ENCODE results near the gene SLC52A1. TPM values are rescaled to one million over a fixed set of nuclear protein-coding genes. Genes with fewer than 3 reads are reported as not detected.

The SLC52A1 gene
- total and polyA plus RNA-seq, 2 of the 13 experiments (the other 11 are each of a cell fraction or from before 2014, with no cell fraction given) = 0.03 to 0.13 TPM

- intact Hi-C loops (cut with micrococcal nuclease; ENCODE audit: unreplicated experiment) (no loop called here), in situ Hi-C loops (cut with HindIII; ENCODE audit: extremely low pct_ligation_motif_present, low pct_unique_long_range_greater_than_20kb) (no loop called here)
- WGBS (ENCODE audit: low lambda C conversion rate) = no CpG with 5 or more reads among the region's 93 CpGs
- TF ChIP-seq ZBTB42 (CRISPR knock-in tag; IDR thresholded peaks at IDR 0.05) = no peak
- TF ChIP-seq ZMYM4 (CRISPR knock-in tag; IDR thresholded peaks at IDR 0.05) = no peak
- TF ChIP-seq AFF4 (CRISPR knock-in tag; IDR thresholded peaks at IDR 0.05) = no peak
- peak; percentile 78; the same call in 1 of the 2 replicates for TF ChIP-seq ZNF33B (CRISPR knock-in tag; IDR thresholded peaks at IDR 0.05)
- peak; percentile 61; the same call in 1 of the 2 replicates for TF ChIP-seq ZNF790 (CRISPR knock-in tag; IDR thresholded peaks at IDR 0.05; ENCODE audit: borderline replicate concordance)
- TF ChIP-seq HES4 (CRISPR knock-in tag; IDR thresholded peaks at IDR 0.05; ENCODE audit: borderline replicate concordance) = peak; percentile 70; the same call in 1 of the 2 replicates
- peak; percentile 46; the same call in 1 of the 2 replicates for TF ChIP-seq THAP11 (CRISPR knock-in tag; IDR thresholded peaks at IDR 0.05)
- TF ChIP-seq, protein P1, sequence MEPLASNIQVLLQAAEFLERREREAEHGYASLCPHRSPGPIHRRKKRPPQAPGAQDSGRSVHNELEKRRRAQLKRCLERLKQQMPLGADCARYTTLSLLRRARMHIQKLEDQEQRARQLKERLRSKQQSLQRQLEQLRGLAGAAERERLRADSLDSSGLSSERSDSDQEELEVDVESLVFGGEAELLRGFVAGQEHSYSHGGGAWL (CRISPR knock-in tag; IDR thresholded peaks at IDR 0.05) = peak; percentile 62
- no peak; the same call in 1 of the 2 replicates for TF ChIP-seq EED (CRISPR knock-in tag; IDR thresholded peaks at IDR 0.05)
- no peak for TF ChIP-seq JUND (CRISPR knock-in tag; IDR thresholded peaks at IDR 0.05)
- TF ChIP-seq, protein P2, sequence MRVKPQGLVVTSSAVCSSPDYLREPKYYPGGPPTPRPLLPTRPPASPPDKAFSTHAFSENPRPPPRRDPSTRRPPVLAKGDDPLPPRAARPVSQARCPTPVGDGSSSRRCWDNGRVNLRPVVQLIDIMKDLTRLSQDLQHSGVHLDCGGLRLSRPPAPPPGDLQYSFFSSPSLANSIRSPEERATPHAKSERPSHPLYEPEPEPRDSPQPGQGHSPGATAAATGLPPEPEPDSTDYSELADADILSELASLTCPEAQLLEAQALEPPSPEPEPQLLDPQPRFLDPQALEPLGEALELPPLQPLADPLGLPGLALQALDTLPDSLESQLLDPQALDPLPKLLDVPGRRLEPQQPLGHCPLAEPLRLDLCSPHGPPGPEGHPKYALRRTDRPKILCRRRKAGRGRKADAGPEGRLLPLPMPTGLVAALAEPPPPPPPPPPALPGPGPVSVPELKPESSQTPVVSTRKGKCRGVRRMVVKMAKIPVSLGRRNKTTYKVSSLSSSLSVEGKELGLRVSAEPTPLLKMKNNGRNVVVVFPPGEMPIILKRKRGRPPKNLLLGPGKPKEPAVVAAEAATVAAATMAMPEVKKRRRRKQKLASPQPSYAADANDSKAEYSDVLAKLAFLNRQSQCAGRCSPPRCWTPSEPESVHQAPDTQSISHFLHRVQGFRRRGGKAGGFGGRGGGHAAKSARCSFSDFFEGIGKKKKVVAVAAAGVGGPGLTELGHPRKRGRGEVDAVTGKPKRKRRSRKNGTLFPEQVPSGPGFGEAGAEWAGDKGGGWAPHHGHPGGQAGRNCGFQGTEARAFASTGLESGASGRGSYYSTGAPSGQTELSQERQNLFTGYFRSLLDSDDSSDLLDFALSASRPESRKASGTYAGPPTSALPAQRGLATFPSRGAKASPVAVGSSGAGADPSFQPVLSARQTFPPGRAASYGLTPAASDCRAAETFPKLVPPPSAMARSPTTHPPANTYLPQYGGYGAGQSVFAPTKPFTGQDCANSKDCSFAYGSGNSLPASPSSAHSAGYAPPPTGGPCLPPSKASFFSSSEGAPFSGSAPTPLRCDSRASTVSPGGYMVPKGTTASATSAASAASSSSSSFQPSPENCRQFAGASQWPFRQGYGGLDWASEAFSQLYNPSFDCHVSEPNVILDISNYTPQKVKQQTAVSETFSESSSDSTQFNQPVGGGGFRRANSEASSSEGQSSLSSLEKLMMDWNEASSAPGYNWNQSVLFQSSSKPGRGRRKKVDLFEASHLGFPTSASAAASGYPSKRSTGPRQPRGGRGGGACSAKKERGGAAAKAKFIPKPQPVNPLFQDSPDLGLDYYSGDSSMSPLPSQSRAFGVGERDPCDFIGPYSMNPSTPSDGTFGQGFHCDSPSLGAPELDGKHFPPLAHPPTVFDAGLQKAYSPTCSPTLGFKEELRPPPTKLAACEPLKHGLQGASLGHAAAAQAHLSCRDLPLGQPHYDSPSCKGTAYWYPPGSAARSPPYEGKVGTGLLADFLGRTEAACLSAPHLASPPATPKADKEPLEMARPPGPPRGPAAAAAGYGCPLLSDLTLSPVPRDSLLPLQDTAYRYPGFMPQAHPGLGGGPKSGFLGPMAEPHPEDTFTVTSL (CRISPR knock-in tag; IDR thresholded peaks at IDR 0.05; ENCODE audit: borderline replicate concordance) = no peak
- peak; percentile 75 for TF ChIP-seq ERF (CRISPR knock-in tag; IDR thresholded peaks at IDR 0.05)
- TF ChIP-seq, protein P3, sequence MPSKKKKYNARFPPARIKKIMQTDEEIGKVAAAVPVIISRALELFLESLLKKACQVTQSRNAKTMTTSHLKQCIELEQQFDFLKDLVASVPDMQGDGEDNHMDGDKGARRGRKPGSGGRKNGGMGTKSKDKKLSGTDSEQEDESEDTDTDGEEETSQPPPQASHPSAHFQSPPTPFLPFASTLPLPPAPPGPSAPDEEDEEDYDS (CRISPR knock-in tag; IDR thresholded peaks at IDR 0.05) = peak; percentile 62
Measured at GRCh38 chr17:4997302-4998026, 37.8 kb downstream of the SLC52A1 start, which contains the start of the genes INCA1 and KIF1C. INCA1 (minus strand) TSS chr17:4997522; CDS start chr17:4994437, 3,085 bp downstream. KIF1C (plus strand) TSS chr17:4997950; CDS start chr17:5000247, 2,297 bp downstream.

More at GRCh38 chr17:4997302-4998026, 37.8 kb downstream of the SLC52A1 start, which contains the start of the genes INCA1 and KIF1C:
- BruUV-seq (replicated peaks) = TSS peak; percentile 43
- peak; percentile 18 for FAIRE-seq
- Histone ChIP-seq H3K27me3 (ENCODE audit: control insufficient read depth in 1 of 2, insufficient read depth in 2 of 2, low read length in 2 of 2) (no peaks in the 10 kb centered on the region; a peak in 1 of 5 replicates), H3K4me3 (replicated peaks in 1 of 3; ENCODE audit: insufficient read depth in 1 of 3, low read depth in 2 of 3, low read length in 3 of 3) (peak within 1 kb of the TSS; percentile 91 to 93 (median 92)), H3K4me1 (ENCODE audit: insufficient read depth, low read length) (peaks cover 28% of the 10 kb centered on the region), H4K20me1 (ENCODE audit: insufficient read depth, low read length) (no peaks in the 10 kb centered on the region), H2AFZ (ENCODE audit: low read length) (no peak within 1 kb of the TSS), H3K9me3 (ENCODE audit: low read length) (no peaks in the 10 kb centered on the region), H3K36me3 (replicated peaks in 1 of 2; ENCODE audit: control insufficient read depth in 1 of 2, insufficient read depth in 2 of 2, low read length in 2 of 2) (peaks cover 4 to 20% of the 10 kb centered on the region in 2 experiments), H3K79me2 (ENCODE audit: insufficient read depth, low read length) (peaks cover 26% of the 10 kb centered on the region), H3K27ac (ENCODE audit: extremely low read length, insufficient read depth, low read length) (peak within 1 kb of the TSS; percentile 93), H3K4me2 (ENCODE audit: low read depth, low read length) (peak within 1 kb of the TSS; percentile 89), H3K9ac (ENCODE audit: insufficient read depth, low read depth, low read length) (peak within 1 kb of the TSS; percentile 92)
- POLR2A ChIA-PET = interaction anchor here (0.8 to 5.1 kb wide), 17 partner anchors 9 to 201 kb away, joined by 3 to 74 read pairs (median 7); partner anchors contain the start of genes CAMTA2, PFN1, PSMB6 and RNF167
- ATAC-seq = peak; percentile 78
- DNase-seq (ENCODE audit: low spot score) = peak; percentile 77
- CTCF ChIA-PET (ENCODE audit: low intra/inter-chr PET ratio, low total read pairs) = no interaction called here

All from HepG2 (cell line).